Iris pigment epithelial cell (primary cell): Measurements from ENCODE around the gene SEC23B.
A peak's percentile ranks its signal among the peaks of the same experiment; 100 is the strongest.
"Not testable (repeated sequence)": the region's sequence is repeated elsewhere in the genome, so short reads cannot be mapped to it uniquely, and the experiment has no call there.

Experiments
- DNase-seq: peaks from one replicate; pipeline ENCODE4 v3.0.0-alpha.2; 2011; ENCODE audit warnings: low read depth

SEC23B gene

GRCh38 chr20:18507218-18508191 is at the start of gene SEC23B:
SEC23B (plus strand) TSS chr20:18507940; CDS start chr20:18510836, 2,896 bp downstream.
- peak; percentile 99 for DNase-seq

DNA sequence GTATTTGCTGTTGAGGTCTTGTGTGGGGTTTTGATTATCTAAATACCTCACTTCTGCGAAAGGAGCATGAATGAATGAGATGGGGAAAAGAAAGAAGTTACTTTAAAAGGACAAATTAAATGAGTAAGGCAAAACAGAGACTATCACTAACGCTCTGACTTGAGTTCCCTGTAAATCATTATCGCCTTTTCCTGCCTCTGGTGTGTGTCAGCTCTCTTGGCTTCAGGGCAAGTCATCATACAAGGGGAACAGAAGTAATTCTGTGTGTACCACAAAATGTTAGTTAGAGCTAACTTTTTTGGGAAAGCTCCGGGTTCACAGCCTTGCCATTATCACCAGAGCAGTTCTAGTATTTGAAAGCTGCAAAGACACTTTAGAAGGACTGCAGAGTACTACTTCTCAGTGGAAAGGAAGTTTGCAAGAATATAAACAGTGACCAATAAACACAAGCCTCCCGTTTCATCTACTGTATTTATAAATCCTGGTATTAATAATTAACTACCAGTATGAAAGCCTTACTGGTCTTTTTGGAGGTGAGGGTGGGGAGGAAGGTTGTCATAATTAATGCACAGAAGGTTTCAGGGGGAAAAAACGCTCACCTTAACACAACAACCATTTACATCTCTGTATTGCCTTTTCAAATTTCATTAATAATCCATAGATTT is 42.1 kb upstream of the SEC23B start:
- no peak for DNase-seq

GRCh38 chr20:18466574-18466893 is 41.2 kb upstream of the SEC23B start:
- DNase-seq, result no peak

DNA sequence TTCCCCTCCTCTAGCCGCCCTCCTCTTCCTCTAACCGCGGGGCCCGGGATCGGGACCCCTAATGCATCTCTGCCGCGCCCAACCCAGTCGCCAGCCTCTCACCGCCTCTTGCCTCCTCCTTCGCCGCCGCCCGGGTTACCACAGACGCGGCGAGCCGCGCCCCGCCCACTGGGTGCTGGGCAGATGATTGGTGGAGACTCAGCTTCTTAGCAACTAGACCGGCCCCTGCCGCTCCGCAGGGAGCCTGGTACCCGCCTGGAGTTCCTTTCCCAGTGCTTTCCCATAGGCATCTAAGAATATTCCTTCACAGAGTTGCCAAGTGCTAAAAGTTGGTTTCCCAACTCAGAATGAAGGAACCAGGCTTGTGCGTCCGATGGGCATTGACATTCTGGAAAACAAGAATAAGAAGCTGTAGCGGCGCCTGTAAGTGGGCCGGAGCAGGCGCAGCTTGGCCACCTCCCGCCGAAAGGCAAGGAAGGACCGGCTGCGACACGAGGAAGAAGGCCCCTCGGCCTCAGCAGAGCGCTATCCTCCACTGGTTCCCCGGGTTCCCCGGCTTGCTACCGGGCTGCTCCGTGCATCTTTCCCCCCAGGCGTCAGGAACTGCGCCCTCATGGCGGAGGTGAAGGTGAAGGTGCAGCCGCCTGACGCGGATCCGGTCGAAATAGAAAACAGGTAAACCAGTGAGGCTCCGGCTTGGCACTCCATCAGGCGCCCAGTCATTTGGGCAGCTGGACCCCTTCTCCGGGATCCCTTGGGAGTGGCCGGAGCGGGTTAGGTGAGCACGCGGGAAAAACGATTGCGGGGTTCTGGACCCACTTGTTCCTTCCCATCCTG is 40.6 kb upstream of the SEC23B start, which contains the start of the genes DZANK1 and POLR3F:
Gene DZANK1, minus strand, starts transcription at position 137 of the 837 bp plus-strand sequence. CDS start 1,672 bp downstream, outside the sequence.
Gene POLR3F, plus strand, starts transcription at position 497 of the 837 bp plus-strand sequence. Its CDS starts 117 bp downstream, at position 614.
- DNase-seq, result peak; percentile 96

GRCh38 chr20:18477218-18477617 is 30.5 kb upstream of the SEC23B start:
- no peak for DNase-seq

DNA sequence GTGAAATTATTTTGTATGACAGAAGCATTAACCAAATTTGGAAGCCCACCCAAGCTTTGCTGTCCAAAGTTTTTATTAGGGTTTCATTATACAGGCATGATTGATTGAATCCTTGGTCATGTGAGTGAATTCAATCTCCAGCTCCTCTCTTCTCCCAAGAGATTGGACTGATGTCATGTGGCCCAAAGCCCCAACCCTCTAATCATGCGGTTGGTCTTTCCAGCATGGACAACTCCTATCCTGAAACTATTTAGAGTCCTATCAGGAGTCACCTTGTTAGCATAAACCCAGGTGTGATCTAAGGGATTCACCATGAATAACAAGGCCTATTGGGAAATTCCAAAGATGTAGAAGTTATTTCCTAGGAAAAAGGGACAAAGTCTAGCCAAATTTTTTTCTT is 29.9 kb upstream of the SEC23B start:
- DNase-seq, result no peak

DNA sequence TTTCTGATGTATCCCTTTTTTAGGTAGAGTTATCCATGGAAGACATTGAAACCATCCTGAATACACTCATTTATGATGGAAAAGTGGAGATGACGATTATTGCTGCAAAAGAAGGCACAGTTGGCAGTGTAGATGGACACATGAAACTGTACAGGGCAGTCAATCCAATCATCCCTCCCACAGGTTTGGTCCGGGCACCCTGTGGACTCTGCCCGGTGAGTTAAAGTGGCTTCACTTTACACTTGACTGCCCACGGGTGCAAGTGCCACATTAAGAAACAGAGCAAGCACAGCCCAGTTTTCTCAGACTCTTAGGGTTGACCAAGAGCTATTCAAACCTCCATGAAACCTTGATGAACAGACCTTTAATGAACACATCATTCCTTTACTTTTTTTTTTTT is 26.1 kb upstream of the SEC23B start:
- DNase-seq, result no peak

- DNase-seq, result no peak
Observed at GRCh38 chr20:18488301-18488700, 19.4 kb upstream of the SEC23B start.

- peak; percentile 18 for DNase-seq
Observed at GRCh38 chr20:18496042-18496441, 11.7 kb upstream of the SEC23B start.

DNA sequence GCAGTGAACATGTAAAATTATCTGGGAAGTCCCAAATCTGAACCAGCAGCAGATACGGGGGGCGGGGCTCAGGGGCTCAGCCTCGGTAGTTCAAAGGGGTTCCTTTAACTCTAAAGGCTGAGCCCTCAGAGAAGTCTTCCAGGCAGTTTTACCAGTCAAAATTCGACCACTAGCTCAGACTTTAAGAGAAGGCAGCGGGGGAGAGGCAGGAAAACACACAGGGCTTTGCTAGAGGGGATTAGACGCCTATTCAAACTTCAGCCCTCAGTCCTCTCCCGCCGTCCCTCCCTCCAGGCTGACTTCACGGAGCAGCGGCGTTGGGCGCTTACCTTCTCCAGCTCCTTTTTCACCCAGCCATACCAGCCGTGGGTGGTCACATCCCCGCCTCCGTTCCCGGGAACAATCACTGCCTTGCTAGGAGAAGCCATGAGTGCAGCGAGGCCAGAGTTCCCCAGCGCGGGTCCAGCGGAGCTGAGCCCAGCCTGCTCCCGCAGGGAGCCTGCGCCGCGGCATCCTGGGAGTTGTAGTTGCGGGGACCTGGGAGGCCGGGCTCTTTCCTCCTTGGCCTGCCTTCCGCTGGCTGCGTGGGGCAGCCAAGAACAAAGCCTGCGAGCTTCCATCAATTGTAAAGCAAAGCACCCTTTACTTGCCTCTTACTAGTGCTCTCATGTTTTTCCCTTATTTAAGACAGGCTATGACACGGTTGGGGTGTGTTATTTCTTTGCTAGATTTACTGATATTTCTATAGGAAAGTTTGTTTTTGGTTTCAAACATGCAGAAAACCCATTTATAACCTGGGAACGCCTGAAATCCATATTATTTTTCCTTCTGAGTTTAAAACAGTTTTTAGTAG is 10.8 kb upstream of the SEC23B start, which contains the start of gene RBBP9:
Gene RBBP9, minus strand, starts transcription at position 486 of the 853 bp plus-strand sequence. Its CDS starts 58 bp downstream, at position 428.
- peak; percentile 85 for DNase-seq

DNA sequence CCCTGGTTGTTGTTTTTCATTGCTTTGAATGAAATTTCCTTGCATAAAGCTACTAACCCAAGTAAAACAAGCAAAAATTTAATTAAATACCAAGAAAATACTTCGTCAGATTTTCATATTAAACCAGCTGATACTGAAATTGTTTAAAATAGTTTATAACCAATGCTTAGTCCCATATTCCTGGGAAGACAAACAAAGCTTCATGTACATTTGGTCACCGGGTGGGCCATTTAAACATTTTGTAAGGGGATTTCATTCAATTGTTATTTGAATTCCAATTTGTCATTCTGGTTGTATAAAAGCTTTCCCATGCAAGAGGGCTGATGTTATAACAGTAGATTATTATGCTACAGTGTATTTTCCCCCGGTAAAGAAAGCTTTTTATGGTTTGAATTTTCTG is 10.1 kb upstream of the SEC23B start:
- DNase-seq, result no peak

DNA sequence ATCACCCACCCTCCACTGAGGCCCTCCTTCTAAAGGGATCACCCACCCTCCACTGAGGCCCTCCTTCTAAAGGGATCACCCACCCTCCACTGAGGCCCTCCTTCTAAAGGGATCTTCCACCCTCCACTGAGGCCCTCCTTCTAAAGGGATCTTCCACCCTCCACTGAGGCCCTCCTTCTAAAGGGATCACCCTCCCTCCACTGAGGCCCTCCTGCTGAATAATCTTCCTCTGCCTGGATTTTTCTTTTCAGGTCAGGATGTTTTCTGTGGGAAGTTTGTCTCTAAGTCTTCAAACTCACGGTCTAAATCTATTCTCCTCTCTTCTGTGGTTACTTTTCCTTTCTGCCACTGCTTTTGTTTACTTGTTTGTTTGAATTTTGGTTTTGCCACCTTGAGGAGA is 6.1 kb upstream of the SEC23B start:
- not testable (repeated sequence) for DNase-seq

GRCh38 chr20:18504479-18505060 is 3.2 kb upstream of the SEC23B start:
- DNase-seq, result peak; percentile 14

GRCh38 chr20:18506744-18507143 is 996 bp upstream of the SEC23B start:
- no peak for DNase-seq

DNA sequence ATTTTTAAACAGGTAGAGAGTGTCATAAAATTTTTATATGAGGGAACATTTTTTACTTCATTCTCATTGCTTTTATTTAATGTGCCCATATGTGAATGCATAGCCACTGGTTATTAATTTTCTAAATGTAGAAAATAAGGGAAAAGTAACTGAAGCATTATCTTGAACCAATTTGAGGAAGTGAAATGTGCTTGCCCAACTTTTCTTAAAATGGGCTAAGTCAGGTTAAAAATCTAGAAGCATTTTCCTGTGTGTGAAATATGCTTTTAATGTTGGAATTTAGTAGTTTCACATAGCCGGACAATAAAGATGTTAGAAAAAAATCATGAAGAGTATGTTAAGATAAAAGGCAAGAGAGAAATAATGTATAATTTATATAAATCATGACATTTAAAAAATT is 3.8 kb downstream of the SEC23B start:
- no peak for DNase-seq

DNA sequence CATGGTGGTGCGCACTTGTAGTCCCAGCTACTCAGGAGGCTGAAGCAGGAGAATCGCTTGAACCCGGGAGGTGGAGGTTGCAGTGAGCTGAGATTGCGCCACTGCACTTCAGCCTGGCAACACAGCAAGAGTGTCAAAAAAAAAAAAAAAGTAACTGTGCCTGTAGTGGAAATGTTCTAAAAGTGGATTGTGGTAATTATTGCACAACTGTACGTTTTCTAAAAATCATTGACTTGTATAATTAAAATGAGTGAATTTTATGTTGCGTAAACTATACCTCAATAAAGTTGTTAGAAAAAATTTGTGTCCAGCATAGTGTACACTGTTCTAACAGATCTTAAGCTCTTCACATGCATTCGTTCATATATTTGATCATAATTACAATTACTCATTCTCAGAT is 5.5 kb downstream of the SEC23B start:
- DNase-seq, result no peak

DNA sequence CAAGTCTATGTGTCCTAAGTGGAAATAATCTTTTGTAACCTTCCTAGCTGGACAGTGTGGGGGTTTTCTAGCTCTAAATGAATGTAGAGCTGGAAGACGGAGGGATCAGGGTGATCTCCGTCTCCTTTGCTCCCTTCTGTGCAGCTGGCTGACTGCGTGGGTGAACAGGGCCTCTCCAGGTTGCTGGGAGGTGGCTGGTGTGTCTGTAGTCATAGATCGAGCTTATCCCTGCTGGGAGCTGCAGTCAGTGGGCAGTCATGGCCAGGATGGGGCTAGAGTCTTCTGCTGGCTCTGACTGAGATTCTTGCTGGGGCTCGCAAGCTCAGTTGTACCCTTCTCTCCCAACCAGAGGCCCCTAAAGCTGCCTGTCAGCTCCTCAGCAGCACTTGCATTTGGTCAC is 6.4 kb downstream of the SEC23B start:
- no peak for DNase-seq

- no peak for DNase-seq
Observed at GRCh38 chr20:18515973-18516372, 8.2 kb downstream of the SEC23B start.

- peak; percentile 22 for DNase-seq
Observed at GRCh38 chr20:18522066-18522465, 14.3 kb downstream of the SEC23B start.

GRCh38 chr20:18523066-18523465 is 15.3 kb downstream of the SEC23B start:
- DNase-seq, result no peak

GRCh38 chr20:18524646-18525045 is 16.9 kb downstream of the SEC23B start:
- DNase-seq, result peak; percentile 63
